HG03460 (cell line): Measurements from ENCODE around the gene TM7SF3.

ENCODE experiments used
- ATAC-seq: cut with Tn5 transposase; IDR thresholded peaks from one replicate; pipeline ENCODE4 v1.9.1; 2021; ENCODE audit not compliant: unreplicated experiment

TM7SF3 gene

DNA sequence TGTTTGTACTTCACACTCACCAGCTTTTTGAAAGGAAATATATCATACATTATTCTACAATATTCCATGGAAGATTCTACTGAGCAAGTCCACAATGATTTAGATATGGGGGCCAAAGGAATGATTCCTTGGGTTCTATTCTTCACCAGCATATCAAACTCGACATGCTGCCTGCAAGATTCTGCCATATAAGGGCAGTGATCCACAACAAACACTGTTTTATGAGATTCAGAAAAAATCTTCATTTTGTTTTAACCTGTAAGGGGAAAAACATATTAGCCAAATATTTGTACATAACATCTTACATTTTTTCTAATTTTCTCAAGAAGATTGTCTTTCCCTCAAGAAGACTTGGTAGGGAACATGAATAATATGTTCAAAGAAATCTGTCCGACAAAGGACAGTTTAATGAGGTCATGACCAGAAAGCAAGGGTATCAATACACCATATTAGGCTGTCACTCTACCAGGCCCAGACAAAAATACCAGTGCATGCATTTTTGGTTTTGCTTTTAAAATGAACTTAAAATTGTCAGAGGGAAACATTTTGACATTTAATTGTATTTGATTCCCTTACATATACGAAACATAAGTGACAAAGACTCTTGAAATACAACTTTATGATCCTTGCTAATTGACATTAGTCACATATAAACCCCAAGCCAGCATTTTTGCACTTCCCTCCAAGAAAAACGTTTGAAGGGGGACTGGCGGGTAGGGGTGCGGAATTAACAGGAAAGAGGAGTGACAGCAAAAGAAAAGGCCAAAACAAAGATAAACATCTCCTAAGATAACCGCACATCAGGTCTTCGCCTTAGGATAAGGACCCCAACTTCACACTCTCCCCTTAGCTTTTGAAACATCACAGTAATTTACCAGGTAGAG lies 77.4 kb downstream of the TM7SF3 start:
- no peak for ATAC-seq

GRCh38 chr12:26935636-26936378 lies 78.4 kb downstream of the TM7SF3 start:
- no peak for ATAC-seq

- no peak for ATAC-seq
Measured at GRCh38 chr12:26929590-26929989, 84.6 kb downstream of the TM7SF3 start.

DNA sequence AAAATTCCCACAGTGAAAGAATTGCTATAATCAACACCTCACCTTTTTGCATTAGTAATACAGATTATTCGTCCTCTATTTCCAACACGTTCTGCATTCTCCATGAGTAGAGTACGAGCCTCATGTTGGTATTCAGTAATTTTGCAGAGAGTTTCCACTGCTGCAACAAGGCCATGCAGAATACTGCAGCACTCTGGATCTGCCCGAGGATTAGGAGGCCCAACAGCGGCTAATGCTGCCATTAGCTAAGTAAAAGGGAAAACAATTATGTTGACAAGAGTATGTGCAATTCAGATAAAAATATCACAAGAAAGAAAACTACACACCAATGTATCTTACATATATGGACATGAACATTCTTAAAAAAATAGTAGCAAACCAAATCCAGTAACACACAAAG lies 85.5 kb downstream of the TM7SF3 start:
- no peak for ATAC-seq
